Sigmoid colon (tissue), 4 donors: ENCODE results near the gene SIGLECL1.

Experiments used
- CTCF ChIP-seq, 4 experiments: fragments of 450-650 bp in 3 of 4; fragments of 200-600 bp in 1 of 4; IDR thresholded peaks; one replicate each; pipeline ENCODE4 v1.5.1; 2016 to 2019; ENCODE audit warnings: antibody characterized with exemption in 4 of 4, mild to moderate bottlenecking in 3 of 4, moderate library complexity in 2 of 4
- EP300 ChIP-seq, 4 donors: sonication (generic); formaldehyde crosslinking; IDR thresholded peaks; one replicate each; pipeline ENCODE4 v1.6.1; 2017; ENCODE audit warnings: antibody characterized with exemption in 4 of 4
- POLR2A ChIP-seq, 2 donors: fragments of 450-650 bp; IDR thresholded peaks; one replicate each; pipeline ENCODE4 v1.6.1; 2016; ENCODE audit warnings: antibody characterized with exemption in 2 of 2, mild to moderate bottlenecking in 2 of 2, moderate library complexity in 2 of 2
- POLR2AphosphoS5 ChIP-seq, 4 donors: sonication (generic); formaldehyde crosslinking; IDR thresholded peaks; one replicate each; pipeline ENCODE4 v1.6.1; 2017; ENCODE audit warnings: antibody characterized with exemption in 4 of 4

- TF ChIP-seq CTCF (IDR thresholded peaks at IDR 0.05) = no peak
- TF ChIP-seq EP300 (IDR thresholded peaks at IDR 0.05) = no peak
- TF ChIP-seq POLR2A (IDR thresholded peaks at IDR 0.05) = no peak
- TF ChIP-seq POLR2AphosphoS5 (IDR thresholded peaks at IDR 0.05) = no peak
Measured at GRCh38 chr19:51219307-51219706, 31.6 kb upstream of the SIGLECL1 start.
